ENCODE data around the gene MEGF8. TPM values are rescaled to one million over a fixed set of nuclear protein-coding genes. Genes with fewer than 3 reads are reported as not detected.

The MEGF8 gene
- total and polyA plus RNA-seq, 7 donors, result 3.3 to 21.1 (median 8.1) TPM

GRCh38 chr19:42360787-42361544 is 35.5 kb downstream of the MEGF8 start:
- Histone ChIP-seq H3K4me1 (peaks cover 8% of the 10 kb centered on the region), H3K27me3 (ENCODE audit: insufficient read depth in 3 of 3, low read length in 2 of 3) (no peaks in the 10 kb centered on the region), H3K4me3 (no peak overlapping the region), H3K27ac (no peak overlapping the region), H3K9me3 (no peaks in the 10 kb centered on the region), H3K36me3 (ENCODE audit: insufficient read depth in 1 of 2, low read depth in 1 of 2) (peaks cover 3 to 67% of the 10 kb centered on the region in 2 donors)
- intact Hi-C loops (cut with DNase I), result no loop called here
- DNase-seq (no peak), ATAC-seq (no peak)
- TF ChIP-seq CTCF (IDR thresholded peaks at IDR 0.05), result no peak
- WGBS, 3 donors, result 84 to 88% (median 87%) methylated on average over 16 of the region's 16 CpGs

GRCh38 chr19:42361545-42361910 is 36.1 kb downstream of the MEGF8 start:
- no peak for TF ChIP-seq CTCF (IDR thresholded peaks at IDR 0.05)
- Histone ChIP-seq H3K4me1 (peaks cover 13% of the 10 kb centered on the region), H3K4me3 (no peak overlapping the region), H3K27me3 (ENCODE audit: insufficient read depth in 3 of 3, low read length in 2 of 3) (no peaks in the 10 kb centered on the region), H3K36me3 (ENCODE audit: insufficient read depth in 1 of 2, low read depth in 1 of 2) (peaks cover 3 to 61% of the 10 kb centered on the region in 2 donors), H3K9me3 (no peaks in the 10 kb centered on the region), H3K27ac (no peak overlapping the region)
- ATAC-seq (no peak), DNase-seq (no peak)
- intact Hi-C loops (cut with DNase I), result no loop called here
- WGBS, 3 donors, result 91 to 98% (median 94%) methylated on average over 7 of the region's 7 CpGs

- peaks cover 0 to 53% of the 10 kb centered on the region in 2 donors for H3K36me3 ChIP-seq (ENCODE audit: insufficient read depth in 1 of 2, low read depth in 1 of 2)
- no peak for ATAC-seq
- no peak for TF ChIP-seq CTCF (IDR thresholded peaks at IDR 0.05)
- H3K9me3 ChIP-seq, result no peaks in the 10 kb centered on the region
- no peaks in the 10 kb centered on the region for H3K27me3 ChIP-seq (ENCODE audit: insufficient read depth in 3 of 3, low read length in 2 of 3)
- 95 to 98% (median 97%) methylated on average over 14 of the region's 14 CpGs for WGBS, 3 donors
- H3K27ac ChIP-seq, result no peak overlapping the region
- DNase-seq, result no peak
- no peak overlapping the region for H3K4me3 ChIP-seq
- peaks cover 20% of the 10 kb centered on the region for H3K4me1 ChIP-seq
- intact Hi-C loops (cut with DNase I), result no loop called here
Measured at GRCh38 chr19:42362342-42362741, 36.9 kb downstream of the MEGF8 start.

DNA sequence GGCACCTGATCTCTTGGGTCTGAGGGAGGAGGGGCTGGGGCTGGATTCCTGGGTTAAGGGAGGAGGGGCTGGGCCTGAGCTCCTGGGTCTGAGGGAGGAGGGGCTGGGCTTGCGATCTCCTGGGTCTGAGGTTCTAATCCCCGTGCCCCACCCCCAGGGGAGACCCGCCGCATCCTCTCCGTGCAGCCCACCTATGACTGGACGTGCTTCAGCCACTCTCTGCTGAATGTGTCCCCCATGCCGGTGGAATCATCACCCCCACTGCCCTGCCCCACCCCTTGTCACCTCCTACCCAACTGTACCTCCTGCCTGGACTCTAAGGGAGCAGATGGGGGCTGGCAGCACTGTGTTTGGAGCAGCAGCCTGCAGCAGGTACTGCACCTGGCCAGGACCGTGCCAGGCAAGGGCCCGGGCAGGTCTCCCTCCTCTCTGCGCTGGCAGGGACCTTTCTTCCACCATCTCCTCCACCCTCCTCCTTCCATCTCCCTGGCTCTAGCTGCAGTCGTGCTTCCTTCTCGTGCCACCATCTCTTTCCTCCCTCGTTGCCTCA is 37.5 kb downstream of the MEGF8 start:
- no peak for DNase-seq
- 86 to 93% (median 87%) methylated on average over 11 to 13 of the region's 13 CpGs for WGBS, 3 donors
- no peaks in the 10 kb centered on the region for H3K9me3 ChIP-seq
- peaks cover 0 to 47% of the 10 kb centered on the region in 2 donors for H3K36me3 ChIP-seq (ENCODE audit: insufficient read depth in 1 of 2, low read depth in 1 of 2)
- H3K4me3 ChIP-seq, result no peak overlapping the region
- TF ChIP-seq CTCF (IDR thresholded peaks at IDR 0.05), result no peak
- no peak overlapping the region for H3K27ac ChIP-seq
- no peaks in the 10 kb centered on the region for H3K27me3 ChIP-seq (ENCODE audit: insufficient read depth in 3 of 3, low read length in 2 of 3)
- H3K4me1 ChIP-seq, result peaks cover 20% of the 10 kb centered on the region
- ATAC-seq, result no peak
- intact Hi-C loops (cut with DNase I), result no loop called here

All from psoas muscle (tissue), 8 donors.